Ovary (tissue), 9 donors: ENCODE measurements around the gene OSBPL2. TPM values are rescaled to one million over a fixed set of nuclear protein-coding genes. Genes with fewer than 3 reads are reported as not detected.

Experiments used
- DNase-seq, 5 donors: peaks; one replicate each; pipeline ENCODE4 v3.0.0-alpha.2; 2019 to 2020
- H3K27ac ChIP-seq, 2 donors: fragments of 200-600 bp; one replicate each; pipeline versions ENCODE4 v1.5.1 to v1.8.0; 2019 to 2022
- H3K27me3 ChIP-seq: fragments of 200-600 bp; one replicate; pipeline ENCODE4 v1.8.0; 2022
- H3K36me3 ChIP-seq: fragments of 200-600 bp; sonication (generic); one replicate; pipeline ENCODE4 v1.5.1; 2019
- H3K4me1 ChIP-seq: one replicate; pipeline ENCODE4 v1.8.1; 2013; ENCODE audit warnings: mild to moderate bottlenecking, moderate library complexity; ENCODE audit not compliant: insufficient read depth
- H3K4me3 ChIP-seq: fragments of 200-600 bp; sonication (generic); one replicate; pipeline ENCODE4 v1.5.1; 2017
- H3K9me3 ChIP-seq, 2 donors: fragments of 200-600 bp in 1 of 2; sonication (generic) in 1 of 2; one replicate each; pipeline versions ENCODE4 v1.5.1 to v1.8.1; 2013 to 2019; ENCODE audit warnings: mild to moderate bottlenecking in 1 of 2, moderate library complexity in 1 of 2
- CTCF ChIP-seq, 3 donors: fragments of 450-650 bp in 2 of 3; fragments of 200-600 bp in 1 of 3; IDR thresholded peaks; one replicate each; pipeline versions ENCODE4 v1.5.1 to v1.8.0; 2016 to 2022; ENCODE audit warnings: antibody characterized with exemption in 3 of 3, mild to moderate bottlenecking in 1 of 3
- EP300 ChIP-seq: sonication (generic); formaldehyde crosslinking; IDR thresholded peaks from one replicate; pipeline ENCODE4 v1.6.1; 2017; ENCODE audit warnings: antibody characterized with exemption
- POLR2A ChIP-seq: fragments of 450-650 bp; IDR thresholded peaks from one replicate; pipeline ENCODE4 v1.6.1; 2017; ENCODE audit warnings: antibody characterized with exemption, mild to moderate bottlenecking, moderate library complexity
- WGBS, 3 donors: extraction: QIAGEN DNeasy Blood & Tissue Kit in 1 of 3; methylation state at CpG; one replicate each; pipeline versions ENCODE4 v1.1.5 to v1.1.7; 2013 to 2017; 5-methylcytosine and 5-hydroxymethylcytosine counted together
- intact Hi-C, 4 donors: fragments of 100-400 bp; cut with DNase I; formaldehyde crosslinking; loops; one replicate each; pipeline versions ENCODE4 v1.11.0 to v1.15.1; 2022 to 2023
- polyA plus RNA-seq, 2 donors: library from polyadenylated mRNA; stranded (reverse); fragments of 200-250 nt in 1 of 2; fragments of 350-450 nt in 1 of 2; fragmentation: Illumina TruSeq in 1 of 2; extraction: RNeasy Lipid Tissue Mini Kit (QIAGEN cat#74804) in 1 of 2; gene quantifications; one replicate each; pipeline ENCODE4 v1.2.3, GENCODE V29; 2013 to 2014
- total RNA-seq, 7 donors: library from RNA; depleted of rRNA in 2 of 7; stranded (reverse); fragments of >200 nt in 2 of 7; fragmentation: NEBNext Ultra II Directional in 3 of 7; extraction: Animal tissue kit (Norgen Biotek cat#: 25700) in 3 of 7; gene quantifications; one replicate each; pipeline versions ENCODE4 v1.1.0 to v1.2.4, GENCODE V29; 2016 to 2023
- donor health status: DM: no; HTN: no; CAD: no; lungs with moderate emphysema.
- donor health status: DM: no; HTN: no; CAD: no.
- donor health status: Bipolar disorder and iron deficiency.
- donor health status: DM: yes; HTN: yes; CAD: no.
- donor health status: DM: no; HTN: no; CAD: no.
- donor health status: DM: yes; HTN: yes; CAD: no.

OSBPL2 gene
- total and polyA plus RNA-seq, 9 donors = 14.2 to 42.2 (median 34.4) TPM

GRCh38 chr20:62245911-62246280, 7.6 kb downstream of the OSBPL2 start:
- H3K4me3 ChIP-seq = no peak overlapping the region

GRCh38 chr20:62246431-62246830, 8.1 kb downstream of the OSBPL2 start:
- Histone ChIP-seq H3K27me3 (no peaks in the 10 kb centered on the region), H3K9me3 (no peaks in the 10 kb centered on the region), H3K4me1 (peaks cover 12% of the 10 kb centered on the region), H3K4me3 (no peak overlapping the region), H3K27ac (no peak overlapping the region), H3K36me3 (no peaks in the 10 kb centered on the region)
- 76 to 84% (median 76%) methylated on average over 8 of the region's 8 CpGs for WGBS, 3 donors
- intact Hi-C loops = no loop called here
- TF ChIP-seq POLR2A (no peak), EP300 (no peak), CTCF (IDR thresholded peaks at IDR 0.05) (no peak)
- DNase-seq = no peak

More at GRCh38 chr20:62245911-62246280, 7.6 kb downstream of the OSBPL2 start:
- TF ChIP-seq EP300 (no peak), CTCF (IDR thresholded peaks at IDR 0.05) (no peak), POLR2A (no peak)
- intact Hi-C loops = no loop called here
- no peaks in the 10 kb centered on the region for H3K9me3 ChIP-seq
- WGBS, 3 donors = 85 to 90% (median 87%) methylated on average over 19 of the region's 19 CpGs
- no peaks in the 10 kb centered on the region for H3K27me3 ChIP-seq
- DNase-seq = no peak
- H3K36me3 ChIP-seq = no peaks in the 10 kb centered on the region
- no peak overlapping the region for H3K27ac ChIP-seq
- H3K4me1 ChIP-seq = peaks cover 12% of the 10 kb centered on the region

GRCh38 chr20:62246872-62247652, 8.7 kb downstream of the OSBPL2 start:
- Histone ChIP-seq H3K4me3 (no peak overlapping the region), H3K9me3 (no peaks in the 10 kb centered on the region), H3K27me3 (no peaks in the 10 kb centered on the region), H3K27ac (no peak overlapping the region), H3K4me1 (peaks cover 12% of the 10 kb centered on the region), H3K36me3 (no peaks in the 10 kb centered on the region)
- intact Hi-C loops = no loop called here
- peak in 1 of 5 donors; percentile 23 for DNase-seq
- 61 to 72% (median 67%) methylated on average over 20 to 22 of the region's 22 CpGs for WGBS, 3 donors
- TF ChIP-seq CTCF (IDR thresholded peaks at IDR 0.05) (no peak), POLR2A (no peak), EP300 (no peak)

- Histone ChIP-seq H3K9me3 (no peaks in the 10 kb centered on the region), H3K27ac (no peak overlapping the region), H3K4me3 (no peak overlapping the region), H3K36me3 (no peaks in the 10 kb centered on the region), H3K4me1 (peaks cover 12% of the 10 kb centered on the region), H3K27me3 (no peaks in the 10 kb centered on the region)
- 84 to 86% (median 84%) methylated on average over 6 of the region's 6 CpGs for WGBS, 3 donors
- intact Hi-C loops = no loop called here
- no peak for TF ChIP-seq POLR2A
- no peak for TF ChIP-seq EP300
- DNase-seq = no peak
Observed at GRCh38 chr20:62248890-62249560, 10.7 kb downstream of the OSBPL2 start.
